Mesenchymal stem cell (in vitro differentiated cells and primary cell): ENCODE results near the gene TIGD4.

ENCODE experiments used
- DNase-seq: peaks from one replicate; pipeline ENCODE4 v3.0.0-alpha.2; 2013
- H2AFZ ChIP-seq: one replicate; pipeline ENCODE4 v1.6.1; 2013; ENCODE audit warnings: low read depth, mild to moderate bottlenecking, control low read depth, inconsistent platforms, low read length, moderate library complexity
- H2AK5ac ChIP-seq: 2 replicates; pipeline ENCODE4 v1.6.1; 2013; ENCODE audit warnings: low read length, moderate library complexity, mild to moderate bottlenecking, inconsistent platforms; ENCODE audit not compliant: severe bottlenecking
- H2BK120ac ChIP-seq: one replicate; pipeline ENCODE4 v1.6.1; 2013; ENCODE audit warnings: low read depth, mild to moderate bottlenecking, inconsistent platforms, low read length, moderate library complexity
- H2BK12ac ChIP-seq, 2 experiments: one replicate each; pipeline ENCODE4 v1.6.1; 2013; ENCODE audit warnings: inconsistent platforms in 2 of 2, low read length in 2 of 2, mild to moderate bottlenecking in 2 of 2, moderate library complexity in 2 of 2, control low read depth in 1 of 2
- H2BK15ac ChIP-seq: one replicate; pipeline ENCODE4 v1.6.1; 2013; ENCODE audit warnings: mild to moderate bottlenecking, low read depth, inconsistent platforms; ENCODE audit not compliant: poor library complexity, severe bottlenecking
- H2BK5ac ChIP-seq: 2 replicates; pipeline ENCODE4 v1.6.1; 2013; ENCODE audit warnings: low read depth, mild to moderate bottlenecking, low read length, control low read depth, inconsistent platforms; ENCODE audit not compliant: poor library complexity, severe bottlenecking
- H3K14ac ChIP-seq, 2 experiments: one replicate each; pipeline ENCODE4 v1.6.1; 2013; ENCODE audit warnings: inconsistent platforms in 2 of 2, low read length in 2 of 2, control low read depth in 1 of 2, mild to moderate bottlenecking in 1 of 2, moderate library complexity in 1 of 2
- H3K18ac ChIP-seq, 2 experiments: one replicate each; pipeline ENCODE4 v1.6.1; 2013; ENCODE audit warnings: inconsistent platforms in 2 of 2, low read length in 2 of 2, control low read depth in 1 of 2, low read depth in 1 of 2, mild to moderate bottlenecking in 1 of 2
- H3K23ac ChIP-seq, 2 experiments: one replicate each; pipeline ENCODE4 v1.6.1; 2013; ENCODE audit warnings: inconsistent platforms in 2 of 2, low read length in 2 of 2, mild to moderate bottlenecking in 2 of 2, moderate library complexity in 2 of 2, control low read depth in 1 of 2
- H3K27ac ChIP-seq: 2 replicates; pipeline ENCODE4 v1.5.1; 2013; ENCODE audit warnings: mild to moderate bottlenecking, moderate library complexity, low read length, control low read depth, inconsistent platforms; ENCODE audit not compliant: poor library complexity, severe bottlenecking
- H3K27me3 ChIP-seq, 2 experiments: 2 replicates each; pipeline versions ENCODE4 v1.6.1 to v1.7.0; 2013; ENCODE audit warnings: low read length in 2 of 2, mild to moderate bottlenecking in 2 of 2, moderate library complexity in 2 of 2, control low read depth in 1 of 2, inconsistent platforms in 1 of 2; ENCODE audit not compliant: control insufficient read depth in 1 of 2, insufficient read depth in 1 of 2
- H3K36me3 ChIP-seq, 2 experiments: 2 replicates each; pipeline versions ENCODE4 v1.6.1 to v1.7.0; 2013; ENCODE audit warnings: low read length in 2 of 2, control low read depth in 1 of 2, inconsistent platforms in 1 of 2, low read depth in 1 of 2, mild to moderate bottlenecking in 1 of 2; ENCODE audit not compliant: insufficient read depth in 2 of 2, control insufficient read depth in 1 of 2
- H3K4ac ChIP-seq, 2 experiments: one replicate each; pipeline ENCODE4 v1.6.1; 2013; ENCODE audit warnings: inconsistent platforms in 2 of 2, low read length in 2 of 2, mild to moderate bottlenecking in 2 of 2, moderate library complexity in 2 of 2, control low read depth in 1 of 2, low read depth in 1 of 2
- H3K4me1 ChIP-seq: 2 replicates; pipeline ENCODE4 v1.6.1; 2013; ENCODE audit warnings: low read depth, low read length, control low read depth; ENCODE audit not compliant: control insufficient read depth, insufficient read depth
- H3K4me2 ChIP-seq: 2 replicates; pipeline ENCODE4 v1.6.1; 2013; ENCODE audit warnings: low read length, mild to moderate bottlenecking, inconsistent platforms; ENCODE audit not compliant: poor library complexity, severe bottlenecking
- H3K4me3 ChIP-seq, 2 experiments: 2 replicates each; pipeline versions ENCODE4 v1.5.1 to v1.7.0; 2013; ENCODE audit warnings: low read length in 2 of 2, mild to moderate bottlenecking in 2 of 2, control low read depth in 1 of 2, low read depth in 1 of 2; ENCODE audit not compliant: insufficient read depth in 1 of 2
- H3K79me1 ChIP-seq: replicated peaks from 2 replicates; pipeline ENCODE4 v1.6.1; 2013; ENCODE audit warnings: mild to moderate bottlenecking, control low read depth, low read length, inconsistent platforms; ENCODE audit not compliant: poor library complexity, severe bottlenecking
- H3K9ac ChIP-seq: 2 replicates; pipeline ENCODE4 v1.7.0; 2013; ENCODE audit warnings: mild to moderate bottlenecking, low read length, moderate library complexity
- H3K9me3 ChIP-seq: 2 replicates; pipeline ENCODE4 v1.7.0; 2013; ENCODE audit warnings: mild to moderate bottlenecking, low read length; ENCODE audit not compliant: control insufficient read depth
- H4K8ac ChIP-seq: one replicate; pipeline ENCODE4 v1.6.1; 2013; ENCODE audit warnings: inconsistent platforms, mild to moderate bottlenecking, low read length, moderate library complexity
- H4K91ac ChIP-seq: one replicate; pipeline ENCODE4 v1.6.1; 2013; ENCODE audit warnings: mild to moderate bottlenecking, low read length, inconsistent platforms
- WGBS: methylation state at CpG from one replicate; pipeline ENCODE4 v1.1.7; 2013; ENCODE audit warnings: mixed read lengths; 5-methylcytosine and 5-hydroxymethylcytosine counted together

The TIGD4 gene

DNA sequence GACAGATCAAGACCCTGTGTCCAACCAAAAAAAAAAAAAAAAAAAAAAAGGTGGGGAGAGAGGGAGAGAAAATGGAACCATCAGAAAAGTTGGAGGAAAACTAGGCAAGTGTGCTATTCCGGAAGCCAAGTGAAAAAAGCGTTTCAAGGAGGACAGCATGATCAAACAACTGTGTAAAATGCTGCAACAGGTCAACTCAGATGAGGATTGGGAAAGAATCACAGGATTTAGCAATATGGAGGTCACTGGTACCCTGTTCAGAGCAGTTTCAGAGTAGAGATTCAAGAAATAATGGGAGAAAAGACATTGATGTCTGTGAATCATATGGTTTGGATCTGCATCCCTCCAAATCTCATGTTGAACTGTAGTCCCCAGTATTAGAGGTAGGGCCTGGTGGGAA, 47.5 kb downstream of the TIGD4 start:
- Histone ChIP-seq H3K9me3 (no peaks in the 10 kb centered on the region), H4K91ac (no peak overlapping the region)
- 97% methylated on average over 2 of the region's 2 CpGs for WGBS

DNA sequence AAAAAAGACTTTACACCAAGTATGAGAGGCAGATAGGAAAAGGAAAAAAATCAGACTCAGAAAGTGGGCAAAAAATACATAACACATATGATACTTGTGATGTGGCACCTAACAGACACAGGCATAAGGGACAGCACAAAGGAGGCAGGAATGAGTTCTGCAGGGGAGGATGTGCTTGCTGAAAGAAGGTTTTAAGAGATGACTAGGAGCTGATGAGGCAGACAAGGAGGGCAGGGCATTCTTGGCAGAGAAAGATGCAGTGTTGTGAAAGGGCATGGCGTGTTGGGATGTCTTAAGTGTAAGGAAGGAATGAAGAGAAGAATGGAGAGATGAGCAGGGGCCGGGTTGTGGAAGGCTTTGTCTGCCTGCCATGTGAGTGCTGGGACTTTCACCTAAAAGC, 50.1 kb downstream of the TIGD4 start:
- Histone ChIP-seq H3K23ac (no peak overlapping the region), H2BK12ac (no peak overlapping the region), H3K27me3 (peaks cover 0 to 7% of the 10 kb centered on the region in 2 experiments), H3K9ac (no peak overlapping the region), H4K8ac (no peak overlapping the region), H3K36me3 (no peaks in the 10 kb centered on the region), H3K4me1 (peaks cover 3% of the 10 kb centered on the region), H3K4me3 (no peak overlapping the region), H3K18ac (no peak overlapping the region), H2AFZ (no peak overlapping the region), H4K91ac (no peak overlapping the region), H3K79me1 (no peaks in the 10 kb centered on the region), H2BK120ac (no peak overlapping the region), H3K14ac (no peak overlapping the region), H3K9me3 (no peaks in the 10 kb centered on the region), H2BK15ac (no peak overlapping the region), H2BK5ac (no peak overlapping the region), H3K4ac (no peak overlapping the region), H2AK5ac (no peak overlapping the region), H3K27ac (no peak overlapping the region), H3K4me2 (no peak overlapping the region)
- no peak for DNase-seq
- 47% methylated on average over 2 of the region's 2 CpGs for WGBS

More for the DNA sequence above, 47.5 kb downstream of the TIGD4 start:
- H3K14ac ChIP-seq = no peak overlapping the region
- no peak for DNase-seq
- no peak overlapping the region for H3K27ac ChIP-seq
- H3K4ac ChIP-seq = no peak overlapping the region
- no peak overlapping the region for H2AFZ ChIP-seq
- no peak overlapping the region for H2AK5ac ChIP-seq
- no peak overlapping the region for H2BK15ac ChIP-seq
- H3K36me3 ChIP-seq = no peaks in the 10 kb centered on the region
- H3K4me1 ChIP-seq = peaks cover 3% of the 10 kb centered on the region
- H3K27me3 ChIP-seq = peaks cover 0 to 16% of the 10 kb centered on the region in 2 experiments
- H3K23ac ChIP-seq = no peak overlapping the region
- H3K79me1 ChIP-seq = no peaks in the 10 kb centered on the region
- H3K18ac ChIP-seq = no peak overlapping the region
- H2BK120ac ChIP-seq = no peak overlapping the region
- no peak overlapping the region for H4K8ac ChIP-seq
- no peak overlapping the region for H2BK12ac ChIP-seq
- H3K9ac ChIP-seq = no peak overlapping the region
- no peak overlapping the region for H3K4me2 ChIP-seq
- no peak overlapping the region for H3K4me3 ChIP-seq
- no peak overlapping the region for H2BK5ac ChIP-seq

DNA sequence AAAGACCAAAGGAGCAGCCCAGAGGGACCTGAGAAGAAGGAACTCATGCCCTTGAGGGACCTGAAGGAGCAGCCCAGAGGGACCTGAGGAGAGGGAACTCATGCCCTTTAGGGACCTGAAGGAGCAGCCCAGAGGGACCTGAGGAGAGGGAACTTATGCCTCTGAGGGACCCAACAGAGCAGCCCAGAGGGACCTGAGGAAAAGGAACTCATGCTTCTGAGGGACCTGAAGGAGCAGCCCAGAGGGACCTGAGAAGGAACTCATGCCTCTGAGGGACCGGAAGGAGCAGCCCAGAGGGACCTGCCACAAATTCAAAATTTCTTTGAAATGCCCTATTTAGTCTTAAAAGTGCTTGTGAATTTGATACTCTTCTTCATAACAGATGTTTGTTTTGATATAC, 51.2 kb downstream of the TIGD4 start:
- no peaks in the 10 kb centered on the region for H3K36me3 ChIP-seq
- no peak for DNase-seq
- H2BK120ac ChIP-seq = no peak overlapping the region
- no peak overlapping the region for H3K4ac ChIP-seq
- peaks cover 0 to 7% of the 10 kb centered on the region in 2 experiments for H3K27me3 ChIP-seq
- no peak overlapping the region for H3K23ac ChIP-seq
- H2AK5ac ChIP-seq = no peak overlapping the region
- no peak overlapping the region for H3K4me2 ChIP-seq
- no peak overlapping the region for H3K14ac ChIP-seq
- H4K91ac ChIP-seq = no peak overlapping the region
- H2BK15ac ChIP-seq = no peak overlapping the region
- peaks cover 3% of the 10 kb centered on the region for H3K4me1 ChIP-seq
- no peak overlapping the region for H2BK5ac ChIP-seq
- H3K79me1 ChIP-seq = no peaks in the 10 kb centered on the region
- H3K18ac ChIP-seq = no peak overlapping the region
- H3K27ac ChIP-seq = no peak overlapping the region
- H3K4me3 ChIP-seq = no peak overlapping the region
- no peak overlapping the region for H2BK12ac ChIP-seq
- no peak overlapping the region for H3K9ac ChIP-seq
- no peaks in the 10 kb centered on the region for H3K9me3 ChIP-seq
- H4K8ac ChIP-seq = no peak overlapping the region
- H2AFZ ChIP-seq = no peak overlapping the region
- WGBS = no CpG with 5 or more reads among the region's 1 CpG

DNA sequence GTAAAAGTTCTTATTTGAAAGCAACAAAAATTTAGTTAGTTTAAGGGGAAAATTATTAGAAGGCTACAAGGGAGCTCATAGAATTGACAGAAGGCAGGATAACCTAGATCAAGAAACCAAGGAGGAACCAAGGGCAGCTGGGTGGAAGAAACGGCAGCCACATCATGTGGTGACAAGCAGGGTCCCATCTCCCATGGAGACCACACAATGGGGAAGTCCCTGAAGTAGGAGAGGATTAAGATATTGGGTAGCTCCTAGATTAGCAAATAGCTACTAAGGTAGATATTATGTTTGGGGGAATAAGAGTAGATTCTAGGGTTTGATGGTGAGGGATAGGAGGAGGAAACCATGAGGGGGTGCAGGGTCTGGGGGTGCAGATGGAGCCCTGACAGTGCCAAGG, 51.7 kb downstream of the TIGD4 start:
- Histone ChIP-seq H3K4me2 (no peak overlapping the region), H4K91ac (no peak overlapping the region), H4K8ac (no peak overlapping the region), H3K79me1 (no peaks in the 10 kb centered on the region), H3K18ac (no peak overlapping the region), H3K27ac (no peak overlapping the region), H2BK5ac (no peak overlapping the region), H3K27me3 (peaks cover 0 to 7% of the 10 kb centered on the region in 2 experiments), H3K9me3 (no peaks in the 10 kb centered on the region), H3K4ac (no peak overlapping the region), H3K4me1 (peaks cover 3% of the 10 kb centered on the region), H3K9ac (no peak overlapping the region), H2BK12ac (no peak overlapping the region), H2AK5ac (no peak overlapping the region), H3K36me3 (no peaks in the 10 kb centered on the region), H3K4me3 (no peak overlapping the region), H2AFZ (no peak overlapping the region), H3K23ac (no peak overlapping the region), H2BK120ac (no peak overlapping the region), H3K14ac (no peak overlapping the region), H2BK15ac (no peak overlapping the region)
- WGBS = 79% methylated on average over 1 of the region's 1 CpG
- DNase-seq = no peak
